Gastrocnemius medialis (tissue), 4 donors: ENCODE measurements around the gene RRP1.

Experiments
- CTCF ChIP-seq, 5 experiments: fragments of 450-650 bp in 3 of 5; fragments of 200-600 bp in 2 of 5; sonication (generic) in 2 of 5; IDR thresholded peaks in 4 of 5; conservative IDR thresholded peaks in 1 of 5; 1 replicate in 4 of 5; 2 replicates in 1 of 5; pipeline ENCODE4 v1.5.1; 2016 to 2019; ENCODE audit warnings: antibody characterized with exemption in 5 of 5, mild to moderate bottlenecking in 3 of 5, moderate library complexity in 3 of 5
- POLR2A ChIP-seq, 2 donors: fragments of 450-650 bp; IDR thresholded peaks; one replicate each; pipeline ENCODE4 v1.6.1; 2017; ENCODE audit warnings: antibody characterized with exemption in 2 of 2, mild to moderate bottlenecking in 2 of 2, moderate library complexity in 2 of 2

- TF ChIP-seq POLR2A (IDR thresholded peaks at IDR 0.05): no peak
- TF ChIP-seq CTCF (IDR thresholded peaks at IDR 0.05 in 4 of 5, conservative IDR thresholded peaks at IDR 0.05 in 1 of 5): no peak
These were observed 28.0 kb downstream of the RRP1 start for GRCh38 chr21:43817157-43818086.
